GM19468 (cell line): ENCODE results near the gene IQGAP1.

Source experiments
- ATAC-seq: cut with Tn5 transposase; IDR thresholded peaks from one replicate; pipeline ENCODE4 v1.9.1; 2021; ENCODE audit warnings: mild to moderate bottlenecking, moderate library complexity, moderate number of reproducible peaks; ENCODE audit not compliant: unreplicated experiment; ENCODE audit errors: extremely low read depth

IQGAP1 gene

DNA sequence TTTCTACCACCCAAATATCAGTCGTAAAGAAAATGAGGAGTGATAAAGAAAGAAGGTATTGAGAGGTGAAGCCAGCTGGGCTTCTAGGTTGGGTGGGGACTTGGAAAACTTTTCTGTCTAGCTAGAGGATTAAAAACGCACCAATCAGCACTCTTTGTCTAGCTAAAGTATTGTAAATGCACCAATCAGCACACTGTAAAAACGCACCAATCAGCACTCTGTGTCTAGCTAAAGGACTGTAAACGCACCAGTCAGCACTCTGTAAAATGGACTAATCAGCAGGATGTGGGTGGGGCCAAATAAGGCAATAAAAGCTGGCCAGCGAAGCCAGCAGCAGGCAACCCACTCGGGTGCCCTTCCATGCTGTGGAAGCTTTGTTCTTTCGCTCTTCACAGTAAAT lies 13.0 kb upstream of the IQGAP1 start:
- ATAC-seq = no peak

DNA sequence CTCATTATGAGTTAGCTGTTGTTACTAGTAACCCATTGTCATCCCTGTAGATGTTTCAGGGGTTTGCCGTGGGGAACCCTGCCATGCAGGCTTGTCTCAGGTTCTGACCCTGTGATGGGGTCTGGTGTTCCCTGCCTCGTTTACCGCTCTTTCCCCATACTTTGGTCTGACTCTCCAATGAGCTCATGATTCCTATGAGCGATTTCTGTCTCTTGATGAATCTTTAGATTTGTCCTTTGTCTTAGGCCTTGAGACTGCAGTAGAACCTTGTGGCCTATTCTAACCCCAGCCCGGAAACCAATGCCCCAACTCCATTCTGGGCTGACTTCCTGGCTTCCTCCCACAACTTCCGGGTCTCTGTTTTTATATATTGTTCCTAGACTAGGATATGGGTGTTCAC lies 11.3 kb upstream of the IQGAP1 start:
- ATAC-seq = no peak

DNA sequence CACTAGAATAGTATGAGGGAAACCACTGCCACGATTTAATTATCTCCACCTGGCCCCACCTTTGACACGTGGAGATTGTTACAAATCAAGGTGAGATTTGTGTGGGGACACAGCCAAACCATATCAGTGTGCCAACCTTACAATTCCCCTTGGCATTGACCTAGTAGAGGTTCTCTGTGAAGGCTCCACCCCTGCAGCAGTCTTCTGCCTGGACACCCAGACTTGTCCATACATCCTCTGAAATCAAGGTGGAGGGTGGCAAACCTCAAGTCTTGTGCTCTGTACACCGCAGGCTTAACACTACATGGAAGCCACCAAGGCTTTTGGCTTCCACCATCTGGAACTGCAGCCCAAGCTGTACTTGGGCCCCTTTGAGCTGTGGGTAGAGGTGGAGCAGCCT lies 8.8 kb upstream of the IQGAP1 start:
- ATAC-seq = no peak

DNA sequence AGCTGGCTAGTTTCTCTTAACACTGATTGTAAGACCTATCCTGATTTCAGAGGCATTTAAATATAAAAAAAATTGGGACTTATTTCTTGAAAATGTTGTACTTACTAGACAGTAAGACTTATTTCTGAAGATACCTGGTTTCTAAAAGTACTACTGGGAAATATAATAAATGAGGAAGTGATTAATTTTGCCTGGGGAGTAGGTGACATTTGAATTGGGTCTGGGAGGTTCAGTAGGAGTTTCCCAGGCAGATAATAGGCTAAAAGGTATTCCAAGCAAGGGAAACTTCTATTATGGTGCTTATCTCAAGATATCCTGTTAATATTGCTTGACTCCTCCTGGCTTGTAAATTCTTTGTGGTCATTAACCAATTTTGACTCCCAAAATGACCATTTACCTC lies 6.5 kb upstream of the IQGAP1 start:
- ATAC-seq = no peak

DNA sequence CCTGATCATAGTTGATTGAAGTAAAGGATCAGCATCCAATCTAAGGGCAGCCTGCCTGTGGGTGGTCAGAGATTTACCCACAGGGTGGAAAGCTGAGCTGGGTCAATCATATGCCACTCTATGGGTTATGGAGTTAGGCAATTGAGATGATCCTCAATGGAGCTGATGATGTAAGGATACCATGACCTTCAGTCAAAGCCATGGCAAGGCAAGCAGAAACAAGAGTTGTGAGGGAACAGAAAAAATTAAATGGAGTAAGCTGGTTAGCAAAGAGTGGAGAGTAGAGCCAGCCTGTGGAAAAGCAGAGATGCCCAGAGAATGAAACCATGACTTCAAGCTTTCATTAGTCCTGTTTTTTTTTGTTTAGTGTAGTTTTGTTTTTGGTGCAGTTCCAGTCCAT lies 5.7 kb upstream of the IQGAP1 start:
- ATAC-seq = no peak

DNA sequence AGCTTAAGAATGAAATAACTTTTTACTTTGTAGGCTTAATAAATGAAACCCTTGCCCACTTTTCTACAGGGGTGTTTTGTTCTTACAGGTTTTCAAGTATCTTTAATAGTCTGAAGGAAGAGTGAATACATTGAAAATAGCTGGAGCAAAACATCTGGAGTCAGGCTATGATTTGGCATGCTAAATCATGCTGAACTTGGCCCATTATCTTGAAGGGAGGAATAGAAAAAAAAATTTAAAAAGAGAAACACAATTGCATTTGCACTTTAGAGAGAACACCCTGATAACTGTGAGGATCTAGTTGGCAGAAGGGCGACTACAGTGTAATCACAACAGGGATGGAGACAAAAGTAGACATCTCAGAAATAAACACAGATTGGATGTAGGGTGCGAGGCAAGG lies 1.8 kb upstream of the IQGAP1 start:
- ATAC-seq = no peak

DNA sequence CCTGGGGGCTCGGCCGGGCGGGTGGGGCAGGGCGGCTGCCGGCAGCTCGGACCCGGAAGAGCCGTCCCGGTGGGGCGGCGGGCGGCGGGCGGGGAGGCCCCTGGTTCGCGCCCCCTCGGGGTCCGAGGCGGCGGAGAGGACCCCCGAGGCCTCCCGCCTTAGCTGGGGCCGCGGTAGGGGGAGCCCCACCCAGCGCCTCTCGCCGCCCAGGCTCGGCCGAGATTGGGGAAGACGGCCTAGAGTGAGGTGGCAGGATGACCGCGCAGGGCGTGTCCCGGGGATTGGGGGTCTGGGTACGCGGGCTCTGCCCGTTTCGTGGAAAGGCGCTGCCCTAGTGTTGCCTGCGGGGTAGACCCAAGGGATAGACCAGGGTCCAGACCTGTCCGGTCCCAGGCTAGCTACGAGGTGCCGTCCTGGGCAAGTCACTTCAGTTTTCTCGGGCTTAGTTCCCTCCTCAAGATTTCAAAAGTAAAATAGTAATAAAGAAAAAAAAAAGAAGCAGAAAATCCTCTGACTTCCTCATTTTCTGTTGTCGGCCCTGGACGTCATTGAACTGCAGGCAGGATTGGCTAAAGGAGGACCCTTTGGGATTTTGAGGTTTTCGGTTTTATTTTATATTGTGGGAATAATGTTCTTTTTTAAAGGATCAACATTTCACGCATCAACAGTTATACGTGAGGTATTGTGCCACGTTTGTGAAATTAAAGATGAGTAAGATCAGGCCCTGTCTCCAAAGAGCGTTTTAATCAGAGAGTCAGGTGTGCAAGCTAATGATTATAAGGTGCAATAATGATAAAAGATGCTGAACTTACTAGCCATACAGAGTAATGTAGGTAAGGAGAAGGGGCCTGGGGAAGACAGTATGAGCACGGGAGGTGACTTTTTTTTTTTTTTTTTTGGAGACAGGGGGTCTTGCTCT lies 679 bp downstream of the IQGAP1 start:
- ATAC-seq = peak; percentile 16

DNA sequence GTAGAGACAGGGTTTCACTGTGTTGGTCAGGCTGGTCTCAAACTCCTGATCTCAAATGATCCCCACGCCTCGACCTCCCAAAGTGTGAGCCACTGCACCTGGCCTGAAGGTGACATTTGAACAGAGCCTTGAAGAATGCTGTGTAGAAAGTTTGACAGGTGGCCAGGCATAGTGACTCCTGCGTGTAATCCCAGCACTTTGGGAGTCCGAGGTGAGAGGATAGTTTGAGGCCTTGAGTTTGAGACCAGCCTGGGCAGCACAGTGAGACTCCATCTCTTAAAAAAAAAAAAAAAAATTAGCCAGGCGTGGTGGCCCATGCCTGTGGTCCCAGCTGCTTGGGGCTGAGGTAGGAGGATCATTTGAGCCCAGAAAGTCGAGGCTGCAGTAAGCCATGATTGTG lies 1.5 kb downstream of the IQGAP1 start:
- ATAC-seq = no peak

DNA sequence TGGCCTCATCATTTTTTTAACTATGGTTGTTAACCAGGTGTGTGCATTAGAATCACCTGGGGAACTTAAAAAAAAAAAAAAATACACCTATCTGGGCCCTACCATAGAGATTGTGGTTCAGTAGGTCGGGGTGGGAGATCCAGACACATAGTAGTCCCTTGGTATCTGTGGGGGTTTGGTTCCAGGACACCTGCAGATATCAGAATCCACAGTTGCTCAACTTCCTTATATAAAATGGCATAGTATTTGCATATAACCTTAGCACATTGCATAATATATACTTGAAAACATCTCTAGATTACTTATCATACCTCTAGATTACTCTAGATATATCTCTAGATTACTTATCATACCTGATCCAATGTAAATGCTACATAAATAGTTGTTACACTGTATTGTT lies 5.0 kb downstream of the IQGAP1 start:
- ATAC-seq = no peak

DNA sequence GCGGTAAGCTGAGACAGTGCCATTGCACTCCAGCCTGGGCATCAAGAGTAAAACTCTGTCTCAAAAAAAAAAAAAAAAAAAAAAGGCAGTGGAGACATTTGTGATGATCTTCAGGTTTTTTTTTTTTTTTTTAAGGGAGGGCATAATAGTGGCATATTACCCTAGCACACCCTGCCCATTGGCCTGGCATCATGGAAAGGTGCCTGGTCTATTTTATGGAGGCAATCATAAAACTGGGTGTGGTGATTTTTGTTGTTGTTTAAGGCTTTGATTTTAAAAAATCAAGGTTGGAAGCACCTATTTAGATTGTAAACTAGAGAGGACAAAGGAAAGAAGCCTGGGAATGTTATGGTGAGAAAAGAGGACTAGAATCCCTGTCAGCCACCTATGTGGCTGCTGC lies 6.0 kb downstream of the IQGAP1 start:
- no peak for ATAC-seq

DNA sequence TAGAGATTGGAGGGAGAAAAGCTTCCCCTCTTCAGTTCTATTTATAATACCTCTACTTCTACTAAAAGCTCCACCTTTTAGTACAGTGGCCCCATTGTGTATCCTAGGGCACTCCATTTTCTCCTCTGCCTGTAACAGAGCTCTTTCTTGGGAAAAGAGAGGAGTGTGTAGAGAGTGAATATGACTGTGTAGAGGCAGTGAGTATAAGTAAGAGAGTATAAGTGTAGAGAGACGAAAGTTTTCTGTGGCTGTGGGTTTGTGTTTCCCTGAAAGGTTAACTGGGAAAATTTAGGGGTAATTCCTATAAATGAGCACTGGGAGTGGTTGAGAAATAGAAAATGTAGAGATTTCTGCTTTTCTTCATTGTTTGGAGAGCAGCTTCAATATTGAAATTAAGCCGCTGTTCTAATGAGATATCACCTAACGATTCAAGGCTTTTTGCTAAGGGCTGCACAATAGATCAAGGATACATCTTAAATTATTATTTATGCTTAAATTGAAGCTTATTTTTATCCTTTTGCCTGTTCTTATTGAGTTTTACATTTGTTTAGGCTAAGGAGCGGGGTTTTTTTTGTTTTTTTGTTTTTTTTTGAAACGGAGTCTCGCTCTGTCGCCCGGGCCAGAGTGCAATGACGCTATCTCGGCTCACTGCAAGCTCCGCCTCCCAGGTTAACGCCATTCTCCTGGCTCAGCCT lies 6.9 kb downstream of the IQGAP1 start:
- no peak for ATAC-seq

DNA sequence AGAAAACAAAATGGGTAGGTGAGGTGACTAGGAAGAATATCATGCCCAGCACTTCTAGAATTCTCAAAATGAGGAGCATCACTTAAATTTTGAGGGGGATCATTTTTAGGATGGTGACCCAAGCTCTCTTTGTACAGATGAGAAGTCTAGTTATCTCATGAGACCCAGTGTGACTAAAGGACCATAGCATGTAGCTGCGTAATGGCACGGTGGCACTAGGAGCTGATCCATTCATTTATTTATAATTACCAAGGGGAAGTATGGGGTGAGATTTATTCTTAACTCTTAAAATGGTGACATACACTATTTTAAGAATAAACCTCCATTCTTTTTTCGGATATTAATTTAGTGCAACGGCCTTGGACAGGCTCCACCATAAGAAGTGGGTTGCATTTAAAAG lies 8.3 kb downstream of the IQGAP1 start:
- no peak for ATAC-seq

DNA sequence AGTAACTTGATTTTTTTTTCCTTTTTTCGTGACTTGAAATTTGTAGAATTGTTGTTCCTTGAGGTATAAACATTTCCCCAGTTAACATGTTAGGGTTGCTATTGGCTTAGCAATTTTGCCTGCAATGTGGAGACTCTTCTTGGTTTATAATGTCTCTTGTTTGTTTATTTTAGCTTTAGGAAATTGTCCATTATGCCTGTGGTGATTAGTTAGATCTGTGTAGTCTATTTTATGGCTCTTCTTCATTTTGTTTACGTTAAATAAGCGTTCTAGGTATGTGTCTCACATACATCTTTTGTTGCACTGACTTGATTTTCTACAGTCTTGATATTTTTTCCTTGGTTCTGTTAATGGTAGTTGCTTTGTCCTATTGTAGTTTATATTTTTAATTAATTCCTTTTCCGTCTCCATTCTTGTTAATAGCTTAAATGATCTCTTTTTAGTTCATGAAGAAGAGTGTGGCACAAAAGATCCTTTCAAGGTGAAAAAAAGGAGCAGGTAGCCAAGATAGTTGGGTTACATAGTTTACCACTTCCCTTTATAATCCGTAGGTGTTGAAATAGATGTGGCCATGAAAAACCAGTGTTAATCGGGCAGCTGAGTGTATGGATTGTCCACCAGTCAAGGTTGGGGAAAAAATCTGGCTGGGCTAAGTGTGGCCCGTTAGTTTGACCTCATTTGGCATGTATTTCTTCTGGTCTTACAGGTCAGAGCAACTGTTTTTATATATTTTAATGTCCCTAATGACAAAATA lies 12.1 kb downstream of the IQGAP1 start:
- no peak for ATAC-seq

DNA sequence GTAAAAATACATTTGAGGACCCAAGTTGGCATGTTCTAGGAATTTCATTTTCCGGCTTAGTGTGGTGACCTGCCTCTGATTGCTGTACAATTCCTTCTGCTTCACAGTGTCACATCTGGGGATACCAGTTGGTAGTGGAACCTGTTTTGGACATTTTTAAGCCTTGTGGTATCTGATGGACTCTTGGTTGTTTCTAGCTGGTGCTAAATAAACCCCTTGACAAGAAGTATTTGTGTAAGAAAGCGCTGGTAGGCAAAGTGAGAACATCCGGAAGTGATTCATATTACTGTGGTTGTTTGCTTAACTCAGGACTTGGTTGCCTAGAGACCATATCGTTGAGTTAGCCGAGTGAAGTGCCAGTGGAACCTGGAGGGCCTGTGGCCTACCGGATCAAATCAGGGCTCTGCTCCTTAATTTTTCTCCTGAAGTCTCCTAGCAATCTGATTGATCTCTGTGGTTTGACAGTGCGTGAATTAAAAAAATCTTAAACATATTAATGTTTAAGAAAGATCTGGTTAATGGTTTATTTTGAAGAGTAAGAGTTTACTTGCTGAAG lies 12.8 kb downstream of the IQGAP1 start:
- ATAC-seq = peak; percentile 84

DNA sequence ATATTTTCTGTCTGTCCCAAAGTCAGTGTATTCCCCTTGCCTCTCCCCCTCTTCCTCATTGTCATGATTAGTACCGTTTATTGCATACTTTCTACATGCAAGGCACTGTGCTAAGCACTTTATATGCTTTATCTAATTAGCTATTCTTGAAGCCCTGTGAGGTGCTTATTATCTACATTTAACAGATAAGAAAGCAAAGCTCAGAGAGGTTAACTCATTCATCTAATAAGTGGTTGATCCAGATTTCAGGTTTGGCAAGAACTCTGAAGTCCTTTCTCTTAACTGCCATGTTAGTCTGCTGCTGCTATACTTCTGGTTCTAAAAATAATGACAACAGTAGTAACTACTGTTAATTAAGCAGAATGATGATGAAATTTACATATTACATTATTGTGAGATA lies 13.5 kb downstream of the IQGAP1 start:
- ATAC-seq = no peak

DNA sequence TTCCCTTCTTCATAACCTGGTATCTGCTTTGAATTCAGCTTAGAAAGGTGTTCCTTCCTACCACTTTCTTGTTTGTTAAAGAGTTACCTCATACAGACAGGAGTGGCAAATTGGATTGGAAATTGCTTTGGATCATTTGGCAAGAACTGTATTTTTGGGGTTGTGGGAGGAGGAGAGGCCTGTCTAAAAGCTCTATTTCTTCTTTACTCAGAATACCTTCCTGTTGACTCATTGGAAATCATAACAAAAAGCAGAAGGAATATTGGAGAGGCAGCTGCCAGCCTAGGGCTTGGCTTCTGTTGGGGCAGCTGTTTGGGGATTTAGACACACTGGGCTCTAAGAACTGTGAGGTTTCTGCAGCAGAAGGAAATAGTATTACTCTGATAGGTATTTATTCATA lies 14.2 kb downstream of the IQGAP1 start:
- no peak for ATAC-seq

DNA sequence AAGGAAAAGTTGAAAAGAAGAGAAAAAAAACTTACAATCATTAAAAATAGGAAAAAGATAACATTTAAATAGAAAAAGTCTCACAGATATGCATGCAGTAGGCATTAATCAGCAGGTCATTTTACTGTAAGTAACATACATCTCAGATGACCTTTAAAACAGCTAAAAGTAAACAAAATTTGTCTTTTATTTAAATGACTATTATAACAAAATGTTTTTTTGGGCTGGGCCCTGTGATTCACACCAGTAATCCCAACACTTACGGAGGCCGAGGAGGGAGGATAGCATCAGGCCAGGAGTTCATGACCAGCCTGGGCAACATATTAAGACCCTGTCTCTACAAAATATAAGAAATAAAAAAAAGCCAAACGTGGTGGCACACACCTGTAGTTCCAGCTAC lies 14.7 kb downstream of the IQGAP1 start:
- no peak for ATAC-seq

DNA sequence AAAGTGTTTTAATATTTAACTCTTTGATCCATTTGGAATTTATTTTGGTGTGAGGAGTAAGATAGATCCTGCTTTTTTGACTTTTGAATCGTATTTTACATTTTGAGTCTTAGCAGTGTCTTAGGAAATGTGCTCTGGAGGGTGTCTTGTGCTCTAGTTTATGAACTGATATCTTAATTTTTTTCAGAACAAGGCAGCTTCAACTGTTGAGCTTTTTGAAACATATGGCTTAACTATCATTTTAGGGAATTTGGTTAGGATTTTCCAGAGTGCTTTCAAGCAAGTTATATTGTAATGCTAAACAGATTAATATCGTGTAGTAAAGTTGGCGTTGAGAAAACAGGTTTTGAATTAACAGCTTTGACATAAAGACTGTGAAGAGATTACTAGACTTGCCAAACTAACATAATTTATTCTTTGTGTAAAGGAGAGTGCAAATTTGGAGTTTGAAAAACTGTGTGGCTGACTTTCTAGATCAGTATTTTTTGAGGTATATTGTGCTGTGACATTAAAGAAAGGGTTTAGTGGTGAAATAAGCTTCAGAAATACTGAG lies 17.1 kb downstream of the IQGAP1 start:
- no peak for ATAC-seq

DNA sequence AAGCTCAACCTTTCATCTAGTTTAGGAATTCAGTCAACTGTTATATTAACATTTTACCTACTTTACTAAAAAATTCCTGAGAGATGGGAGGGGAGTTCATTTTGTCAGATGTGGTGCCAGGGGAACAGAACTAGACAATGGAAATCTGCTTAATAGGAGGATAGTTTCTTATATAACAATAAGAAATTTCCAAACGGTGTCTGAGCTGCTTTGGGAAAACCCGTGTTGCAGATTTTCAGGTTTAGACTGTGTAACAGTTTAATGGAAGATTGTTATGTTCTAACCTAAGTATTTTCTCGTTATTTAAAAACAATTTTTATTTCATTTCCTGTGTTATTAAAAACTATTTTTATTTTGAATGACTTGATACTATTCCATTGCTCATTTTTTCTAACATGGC lies 19.3 kb downstream of the IQGAP1 start:
- ATAC-seq = no peak

DNA sequence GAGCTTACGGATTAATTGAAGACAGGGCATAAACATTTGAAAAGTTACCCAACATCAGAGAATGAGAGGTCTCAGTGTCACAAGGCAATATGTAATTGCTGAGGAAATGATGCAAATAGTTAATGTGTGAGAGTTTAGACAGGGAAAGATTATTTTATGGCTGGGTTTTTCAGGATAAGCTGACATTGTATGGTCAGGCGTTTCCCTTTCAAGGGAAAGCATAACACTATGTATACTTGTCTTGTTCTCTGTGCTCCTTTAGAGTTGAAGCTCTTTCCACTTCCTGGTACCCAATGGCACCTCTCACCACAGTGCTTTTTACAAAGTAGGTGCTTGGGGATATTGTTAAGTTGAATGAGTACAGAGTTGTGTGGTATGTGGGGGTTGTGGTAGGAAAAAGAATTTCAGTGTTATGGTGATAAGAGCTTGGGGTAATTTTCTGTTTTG lies 19.9 kb downstream of the IQGAP1 start:
- no peak for ATAC-seq
